Measurements from ENCODE around the gene ARFGAP2. TPM values are rescaled to one million over a fixed set of nuclear protein-coding genes. Genes with fewer than 3 reads are reported as not detected.
"Not testable (repeated sequence)": the region's sequence is repeated elsewhere in the genome, so short reads cannot be mapped to it uniquely, and the experiment has no call there.

ARFGAP2 gene
- total RNA-seq, 3 donors from 2014 or later, result 83.7 to 107 (median 106) TPM

DNA sequence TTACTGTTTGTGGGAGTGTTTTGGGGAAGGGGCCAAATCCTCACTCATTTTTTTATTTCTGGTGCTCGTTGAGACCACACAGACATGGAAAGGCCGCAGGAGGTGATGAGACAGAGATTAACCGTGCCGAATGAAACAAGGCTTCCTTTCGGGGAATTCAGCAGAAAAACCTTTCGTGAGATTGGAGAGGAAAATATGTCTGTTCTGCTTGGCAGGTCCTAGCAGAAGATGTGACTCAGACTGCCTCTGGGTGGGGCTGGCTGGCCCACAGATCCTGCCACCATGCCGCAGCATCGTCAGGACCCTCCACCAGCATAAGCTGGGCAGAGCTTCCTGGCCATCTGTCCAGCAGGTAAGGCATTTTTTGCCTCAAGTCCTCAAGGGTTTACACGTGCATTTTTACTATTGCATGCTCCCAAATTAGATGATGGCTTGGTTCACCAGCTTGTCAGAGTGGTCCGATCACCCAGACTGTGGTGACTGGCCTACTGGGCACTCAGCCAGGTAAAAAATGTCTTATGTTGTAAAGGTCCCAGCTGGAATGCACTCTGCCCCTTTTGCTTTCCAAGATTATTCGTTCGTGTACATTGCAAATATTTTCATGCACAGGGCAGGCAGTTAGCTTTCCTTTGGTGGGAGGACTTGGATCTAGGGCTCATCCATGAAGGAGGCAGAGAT is 39.6 kb upstream of the ARFGAP2 start:
- Histone ChIP-seq H3K36me3 (ENCODE audit: low read depth) (no peaks in the 10 kb centered on the region), H3K4me3 (no peak overlapping the region), H3K4me1 (ENCODE audit: low read depth) (peaks cover 17% of the 10 kb centered on the region), H3K9me3 (no peaks in the 10 kb centered on the region)
- DNase-seq, result peak; percentile 58 to 78 (median 76)
- intact Hi-C loops (cut with DNase I, micrococcal nuclease), result loop anchor here in 1 of 2 donors (5.0 kb wide), 1 partner anchor 41 kb away; the partner anchor contains the start of gene NR1H3
- TF ChIP-seq, protein P1, sequence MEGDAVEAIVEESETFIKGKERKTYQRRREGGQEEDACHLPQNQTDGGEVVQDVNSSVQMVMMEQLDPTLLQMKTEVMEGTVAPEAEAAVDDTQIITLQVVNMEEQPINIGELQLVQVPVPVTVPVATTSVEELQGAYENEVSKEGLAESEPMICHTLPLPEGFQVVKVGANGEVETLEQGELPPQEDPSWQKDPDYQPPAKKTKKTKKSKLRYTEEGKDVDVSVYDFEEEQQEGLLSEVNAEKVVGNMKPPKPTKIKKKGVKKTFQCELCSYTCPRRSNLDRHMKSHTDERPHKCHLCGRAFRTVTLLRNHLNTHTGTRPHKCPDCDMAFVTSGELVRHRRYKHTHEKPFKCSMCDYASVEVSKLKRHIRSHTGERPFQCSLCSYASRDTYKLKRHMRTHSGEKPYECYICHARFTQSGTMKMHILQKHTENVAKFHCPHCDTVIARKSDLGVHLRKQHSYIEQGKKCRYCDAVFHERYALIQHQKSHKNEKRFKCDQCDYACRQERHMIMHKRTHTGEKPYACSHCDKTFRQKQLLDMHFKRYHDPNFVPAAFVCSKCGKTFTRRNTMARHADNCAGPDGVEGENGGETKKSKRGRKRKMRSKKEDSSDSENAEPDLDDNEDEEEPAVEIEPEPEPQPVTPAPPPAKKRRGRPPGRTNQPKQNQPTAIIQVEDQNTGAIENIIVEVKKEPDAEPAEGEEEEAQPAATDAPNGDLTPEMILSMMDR (IDR thresholded peaks at IDR 0.05), result no peak
- peak; percentile 28 for ATAC-seq

DNA sequence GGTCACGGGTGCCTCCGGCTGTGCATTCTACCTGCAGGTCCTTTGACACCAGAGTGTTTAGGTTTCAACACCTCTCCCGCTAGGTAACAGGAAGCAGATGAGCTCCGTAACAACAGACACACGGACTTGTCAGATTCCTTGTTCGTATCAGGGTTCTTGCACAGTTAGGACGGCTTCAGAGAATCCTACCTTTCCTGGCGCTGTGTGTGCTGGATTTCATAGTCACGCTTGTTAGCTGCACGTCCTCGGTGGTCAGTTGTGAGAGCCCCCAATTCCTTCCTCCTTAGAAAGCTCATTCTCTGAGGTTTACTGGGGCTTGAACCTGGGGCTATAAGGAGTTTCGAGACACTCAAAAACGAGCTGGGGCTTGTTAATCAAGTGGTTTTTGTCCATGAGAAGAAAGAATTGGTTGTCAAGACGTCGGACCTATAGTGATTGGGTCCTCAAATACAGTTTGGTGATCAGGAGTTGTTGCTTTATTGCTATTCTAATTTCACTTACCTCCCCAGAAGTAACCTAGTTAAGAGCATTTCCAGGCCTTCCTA is 38.8 kb upstream of the ARFGAP2 start:
- DNase-seq (no peak), ATAC-seq (no peak)
- Histone ChIP-seq H3K4me3 (peak overlapping the region; percentile 46), H3K9me3 (no peaks in the 10 kb centered on the region), H3K36me3 (ENCODE audit: low read depth) (no peaks in the 10 kb centered on the region), H3K4me1 (ENCODE audit: low read depth) (peaks cover 17% of the 10 kb centered on the region)
- intact Hi-C loops (cut with DNase I, micrococcal nuclease), result loop anchor here in 1 of 2 donors (5.0 kb wide), 1 partner anchor 42 kb away; the partner anchor contains the start of gene NR1H3
- TF ChIP-seq, protein P1 (IDR thresholded peaks at IDR 0.05), result no peak

GRCh38 chr11:47213950-47214565 is 37.4 kb upstream of the ARFGAP2 start:
- TF ChIP-seq, protein P1 (IDR thresholded peaks at IDR 0.05), result no peak
- peak; percentile 87 for ATAC-seq
- DNase-seq, result peak; percentile 93 to 96 (median 94)
- Histone ChIP-seq H3K36me3 (ENCODE audit: low read depth) (no peaks in the 10 kb centered on the region), H3K4me3 (peak overlapping the region; percentile 46), H3K9me3 (no peaks in the 10 kb centered on the region), H3K4me1 (ENCODE audit: low read depth) (peaks cover 17% of the 10 kb centered on the region)
- intact Hi-C loops (cut with DNase I, micrococcal nuclease), result no loop called here

GRCh38 chr11:47212938-47213337 is 36.3 kb upstream of the ARFGAP2 start:
- intact Hi-C loops (cut with DNase I, micrococcal nuclease), result no loop called here
- H3K4me1 ChIP-seq (ENCODE audit: low read depth), result peaks cover 17% of the 10 kb centered on the region
- TF ChIP-seq, protein P1 (IDR thresholded peaks at IDR 0.05), result no peak
- no peak overlapping the region for H3K4me3 ChIP-seq
- no peaks in the 10 kb centered on the region for H3K9me3 ChIP-seq
- peak; percentile 30 to 58 (median 50) for DNase-seq
- H3K36me3 ChIP-seq (ENCODE audit: low read depth), result no peaks in the 10 kb centered on the region
- ATAC-seq, result no peak

DNA sequence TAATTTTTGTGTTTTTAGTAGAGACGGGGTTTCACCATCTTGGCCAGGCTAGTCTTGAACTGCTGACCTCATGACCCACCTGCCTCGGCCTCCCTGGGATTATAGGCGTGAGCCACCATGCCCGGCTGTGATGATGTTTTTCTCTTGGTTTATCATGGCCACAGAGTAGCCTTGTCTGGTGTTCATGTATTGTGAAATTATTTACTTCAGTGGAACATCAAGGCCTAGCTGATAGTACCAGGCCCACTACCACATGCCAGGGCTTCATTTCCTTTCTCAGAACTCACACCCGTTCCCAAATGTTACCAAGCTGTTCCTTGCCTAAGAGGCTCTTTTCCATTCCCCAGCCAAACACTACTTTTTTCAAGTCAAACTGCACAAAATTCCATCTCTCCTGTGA is 31.9 kb upstream of the ARFGAP2 start:
- TF ChIP-seq, protein P1 (IDR thresholded peaks at IDR 0.05), result no peak
- intact Hi-C loops (cut with DNase I, micrococcal nuclease), result no loop called here
- no peaks in the 10 kb centered on the region for H3K4me1 ChIP-seq (ENCODE audit: low read depth)
- H3K36me3 ChIP-seq (ENCODE audit: low read depth), result no peaks in the 10 kb centered on the region
- H3K9me3 ChIP-seq, result no peaks in the 10 kb centered on the region
- no peak for ATAC-seq
- H3K4me3 ChIP-seq, result no peak overlapping the region
- DNase-seq, result no peak

GRCh38 chr11:47208008-47208552 is 31.4 kb upstream of the ARFGAP2 start:
- DNase-seq; H3K9me3 ChIP-seq; H3K36me3 ChIP-seq (ENCODE audit: low read depth); intact Hi-C loops (cut with DNase I, micrococcal nuclease); ATAC-seq; H3K4me3 ChIP-seq; H3K4me1 ChIP-seq (ENCODE audit: low read depth): not testable (repeated sequence)

Data from mucosa of descending colon (tissue), 3 donors.